HG03095 (cell line): ENCODE results near the gene C1QTNF7.

Source experiments
- ATAC-seq: cut with Tn5 transposase; IDR thresholded peaks from one replicate; pipeline ENCODE4 v1.9.1; 2021; ENCODE audit warnings: moderate library complexity; ENCODE audit not compliant: unreplicated experiment

Gene C1QTNF7

GRCh38 chr4:15451866-15452765 lies 24.3 kb downstream of the C1QTNF7 start:
- no peak for ATAC-seq

GRCh38 chr4:15455290-15455689 lies 27.5 kb downstream of the C1QTNF7 start:
- no peak for ATAC-seq

GRCh38 chr4:15457406-15458201 lies 29.8 kb downstream of the C1QTNF7 start:
- peak; percentile 98 for ATAC-seq

- ATAC-seq, result no peak
Measured at GRCh38 chr4:15458616-15459015, 30.8 kb downstream of the C1QTNF7 start.

GRCh38 chr4:15459706-15460105 lies 31.9 kb downstream of the C1QTNF7 start:
- no peak for ATAC-seq

- ATAC-seq, result no peak
Measured at GRCh38 chr4:15466596-15466995, 38.8 kb downstream of the C1QTNF7 start.

- no peak for ATAC-seq
Measured at GRCh38 chr4:15469402-15470127, 41.7 kb downstream of the C1QTNF7 start, which contains the start of gene CC2D2A. Gene CC2D2A, plus strand, starts transcription at chr4:15469882. Its CDS starts 6,051 bp downstream, at chr4:15475933.

- ATAC-seq, result no peak
Measured at GRCh38 chr4:15470128-15470475, 42.3 kb downstream of the C1QTNF7 start.

GRCh38 chr4:15476396-15476795 lies 48.6 kb downstream of the C1QTNF7 start:
- no peak for ATAC-seq

GRCh38 chr4:15478724-15479088 lies 50.9 kb downstream of the C1QTNF7 start:
- no peak for ATAC-seq

GRCh38 chr4:15479089-15479912 lies 51.5 kb downstream of the C1QTNF7 start:
- no peak for ATAC-seq

- ATAC-seq, result no peak
Measured at GRCh38 chr4:15479913-15480185, 52.0 kb downstream of the C1QTNF7 start.

- no peak for ATAC-seq
Measured at GRCh38 chr4:15481961-15482745, 54.3 kb downstream of the C1QTNF7 start.

- no peak for ATAC-seq
Measured at GRCh38 chr4:15482842-15483241, 55.0 kb downstream of the C1QTNF7 start.

GRCh38 chr4:15488136-15488535 lies 60.3 kb downstream of the C1QTNF7 start:
- ATAC-seq, result no peak

- no peak for ATAC-seq
Measured at GRCh38 chr4:15488658-15489470, 61.0 kb downstream of the C1QTNF7 start.

GRCh38 chr4:15489551-15489950 lies 61.7 kb downstream of the C1QTNF7 start:
- ATAC-seq, result no peak

GRCh38 chr4:15493411-15493810 lies 65.6 kb downstream of the C1QTNF7 start:
- no peak for ATAC-seq

GRCh38 chr4:15495621-15496020 lies 67.8 kb downstream of the C1QTNF7 start:
- no peak for ATAC-seq
